CD8-positive, alpha-beta memory T cell (primary cell): ENCODE results near the gene FZR1. TPM values are rescaled to one million over a fixed set of nuclear protein-coding genes. Genes with fewer than 3 reads are reported as not detected.

Experiments
- polyA plus RNA-seq: library from polyadenylated mRNA; unstranded; fragments of 300-500 nt; fragmentation: Illumina TruSeq; gene quantifications from one replicate; pipeline ENCODE4 v1.2.3, GENCODE V29; 2021
- total RNA-seq, 2 experiments: library from RNA; stranded (reverse); gene quantifications; one replicate each; pipeline ENCODE4 v1.2.3, GENCODE V29; 2021

The FZR1 gene
- total and polyA plus RNA-seq, 3 experiments from 2014 or later: 14.4 to 36.9 (median 36.7) TPM

Other genes starting within 250 kb of the FZR1 start
- gene NFIC, start 139.7 kb upstream of the FZR1 start, total RNA-seq: 10 to 100 TPM; 16.1 to 19.4 TPM
- gene NFIC, start 139.7 kb upstream of the FZR1 start, polyA plus RNA-seq: 17.8 TPM
- not detected for gene SMIM24, start 25.8 kb upstream of the FZR1 start, total RNA-seq
- 0.66 TPM for gene SMIM24, start 25.8 kb upstream of the FZR1 start, polyA plus RNA-seq
- not detected for gene SMIM44, start 22.9 kb upstream of the FZR1 start, total RNA-seq
- gene SMIM44, start 22.9 kb upstream of the FZR1 start, polyA plus RNA-seq: not detected
- 10 to 100 TPM; 21.3 to 21.4 TPM for gene DOHH, start 5.6 kb upstream of the FZR1 start, total RNA-seq
- 14.0 TPM for gene DOHH, start 5.6 kb upstream of the FZR1 start, polyA plus RNA-seq
- 1 to 10 TPM; 1.0 to 1.2 TPM for gene TEKTIP1, start 32.9 kb downstream of the FZR1 start, total RNA-seq
- gene TEKTIP1, start 32.9 kb downstream of the FZR1 start, polyA plus RNA-seq: 0.38 TPM
- gene MFSD12, start 51.3 kb downstream of the FZR1 start, total RNA-seq: 100 to 1,000 TPM; 114 to 119 TPM
- gene MFSD12, start 51.3 kb downstream of the FZR1 start, polyA plus RNA-seq: 48.9 TPM
- 10 to 100 TPM; 44.0 to 50.6 TPM for gene HMG20B, start 66.6 kb downstream of the FZR1 start, total RNA-seq
- gene HMG20B, start 66.6 kb downstream of the FZR1 start, polyA plus RNA-seq: 54.2 TPM
- gene GIPC3, start 79.2 kb downstream of the FZR1 start, total RNA-seq: under 1 TPM; 0.33 to 0.46 TPM
- 1.8 TPM for gene GIPC3, start 79.2 kb downstream of the FZR1 start, polyA plus RNA-seq
- 1 to 10 TPM; 1.5 to 2.4 TPM for gene TBXA2R, start 100.6 kb downstream of the FZR1 start, total RNA-seq
- 7.6 TPM for gene TBXA2R, start 100.6 kb downstream of the FZR1 start, polyA plus RNA-seq
- 10 to 100 TPM; 37.2 to 39.5 TPM for gene CACTIN, start 120.5 kb downstream of the FZR1 start, total RNA-seq
- 16.8 TPM for gene CACTIN, start 120.5 kb downstream of the FZR1 start, polyA plus RNA-seq
- gene PIP5K1C, start 194.2 kb downstream of the FZR1 start, total RNA-seq: 10 to 100 TPM; 26.9 to 27.6 TPM
- 16.0 TPM for gene PIP5K1C, start 194.2 kb downstream of the FZR1 start, polyA plus RNA-seq
- gene TJP3, start 202.1 kb downstream of the FZR1 start, total RNA-seq: 1 to 10 TPM; 1.5 to 1.7 TPM
- 16.2 TPM for gene TJP3, start 202.1 kb downstream of the FZR1 start, polyA plus RNA-seq